PC-3 (cell line): ENCODE measurements around the gene TAS2R46. TPM values are rescaled to one million over a fixed set of nuclear protein-coding genes. Genes with fewer than 3 reads are reported as not detected.

Experiments used
- ATAC-seq: fragments of 200-7000 bp; cut with Tn5 transposase; 2 replicates; pipeline ENCODE4 v1.9.1; 2020; ENCODE audit warnings: mild to moderate bottlenecking, moderate library complexity
- BruUV-seq: library from RNA; stranded (reverse); fragments of 400-500 nt; replicated peaks from 2 replicates; lab custom pipeline; 2021; lab: Mats Ljungman, UMichigan
- CTCF ChIA-PET: fragments of 300-600 bp; sonication (Branson Sonifier 250); formaldehyde crosslinking; loops from one replicate; lab custom pipeline; 2022; ENCODE audit warnings: antibody characterized with exemption; lab: Charles Lee
- POLR2A ChIA-PET: fragments of 300-600 bp; sonication (Branson Sonifier 250); formaldehyde crosslinking; loops from one replicate; lab custom pipeline; 2022; ENCODE audit warnings: antibody characterized with exemption; ENCODE audit not compliant: unreplicated experiment; lab: Charles Lee
- DNase-seq: peaks from one replicate; pipeline ENCODE4 v3.0.0-alpha.2; 2015
- H2AFZ ChIP-seq: fragments of 300-600 bp; sonication (generic); 2 replicates; pipeline ENCODE4 v1.6.0; 2016; ENCODE audit warnings: antibody characterized with exemption, low read length
- H3F3A ChIP-seq: fragments of 300-600 bp; sonication (generic); one replicate; pipeline ENCODE4 v1.6.0; 2017; ENCODE audit warnings: antibody characterized with exemption, low read length, control low read depth, mild to moderate bottlenecking; ENCODE audit not compliant: unreplicated experiment
- H3K27ac ChIP-seq: fragments of 300-600 bp; sonication (generic); 2 replicates; pipeline ENCODE4 v1.5.1; 2016; ENCODE audit warnings: mild to moderate bottlenecking, low read length
- H3K27me3 ChIP-seq: fragments of 300-600 bp; sonication (generic); 2 replicates; pipeline ENCODE4 v1.6.1; 2016; ENCODE audit warnings: low read length, mixed read lengths
- H3K36me3 ChIP-seq: fragments of 300-600 bp; sonication (generic); 2 replicates; pipeline ENCODE4 v1.6.1; 2016; ENCODE audit warnings: low read depth, mixed run types, low read length, mixed read lengths
- H3K4me1 ChIP-seq: fragments of 300-600 bp; sonication (generic); 2 replicates; pipeline ENCODE4 v1.5.1; 2016; ENCODE audit warnings: low read length; ENCODE audit not compliant: insufficient read depth
- H3K4me2 ChIP-seq: fragments of 300-600 bp; sonication (generic); 2 replicates; pipeline ENCODE4 v1.6.0; 2016; ENCODE audit warnings: low read length
- H3K4me3 ChIP-seq: fragments of 300-600 bp; sonication (generic); 2 replicates; pipeline ENCODE4 v1.5.1; 2016; ENCODE audit warnings: mild to moderate bottlenecking, low read length, mixed read lengths
- H3K79me2 ChIP-seq: fragments of 300-600 bp; sonication (generic); 2 replicates; pipeline ENCODE4 v1.6.1; 2017; ENCODE audit warnings: low read length, mixed read lengths
- H3K9ac ChIP-seq: fragments of 300-600 bp; sonication (generic); 2 replicates; pipeline ENCODE4 v1.6.0; 2016; ENCODE audit warnings: mild to moderate bottlenecking, low read length
- H3K9me2 ChIP-seq: fragments of 300-600 bp; sonication (generic); replicated peaks from 2 replicates; pipeline ENCODE4 v1.6.1; 2016; ENCODE audit warnings: mixed run types, low read length, mixed read lengths
- H3K9me3 ChIP-seq: fragments of 300-600 bp; sonication (generic); 2 replicates; pipeline ENCODE4 v1.6.1; 2016; ENCODE audit warnings: low read length, mixed read lengths
- H4K20me1 ChIP-seq: fragments of 300-600 bp; sonication (generic); 2 replicates; pipeline ENCODE4 v1.6.1; 2016; ENCODE audit warnings: low read length, mixed read lengths
- CTCF ChIP-seq: fragments of 300-600 bp; sonication (generic); conservative IDR thresholded peaks from 2 replicates; pipeline ENCODE4 v1.5.1; 2017; ENCODE audit warnings: antibody characterized with exemption, low read depth, mild to moderate bottlenecking, low read length
- EZH2 ChIP-seq: fragments of 300-600 bp; sonication (generic); IDR thresholded peaks from one replicate; pipeline ENCODE4 v1.6.1; 2017; ENCODE audit warnings: antibody characterized with exemption, mild to moderate bottlenecking, low read length; ENCODE audit not compliant: unreplicated experiment
- EZH2phosphoT487 ChIP-seq: fragments of 300-600 bp; sonication (generic); IDR thresholded peaks from 2 replicates; pipeline ENCODE4 v1.6.1; 2018; ENCODE audit warnings: mild to moderate bottlenecking, antibody characterized with exemption, low read length, borderline replicate concordance
- intact Hi-C: fragments of 100-400 bp; cut with micrococcal nuclease; formaldehyde crosslinking; loops from 2 replicates; pipeline ENCODE4 v1.9.0; 2023
- total RNA-seq: library from RNA; depleted of rRNA; stranded (reverse); fragments of >200 nt; gene quantifications from 2 replicates; pipeline ENCODE4 v1.2.3, GENCODE V29; 2014

Gene TAS2R46
- total RNA-seq, 1 experiment from 2014 or later: 0.36 TPM

GRCh38 chr12:11092128-11092527 lies 30.0 kb upstream of the TAS2R46 start, which contains the start of gene TAS2R43:
Gene TAS2R43 (minus strand): TSS chr12:11092313. CDS start chr12:11092229, 84 bp downstream.
- Histone ChIP-seq H3K9ac (no peak within 1 kb of the TSS), H3K27ac (no peak within 1 kb of the TSS), H4K20me1 (no peaks in the 10 kb centered on the region), H2AFZ (no peak within 1 kb of the TSS), H3F3A (no peaks in the 10 kb centered on the region), H3K36me3 (no peaks in the 10 kb centered on the region), H3K79me2 (no peaks in the 10 kb centered on the region), H3K9me2 (no peaks in the 10 kb centered on the region), H3K27me3 (no peaks in the 10 kb centered on the region), H3K9me3 (no peaks in the 10 kb centered on the region), H3K4me3 (no peak within 1 kb of the TSS), H3K4me2 (no peak within 1 kb of the TSS), H3K4me1 (no peaks in the 10 kb centered on the region)
- CTCF ChIA-PET: no interaction called here
- ATAC-seq (no peak), DNase-seq (no peak)
- intact Hi-C loops: no loop called here
- no peak for TF ChIP-seq EZH2
- TF ChIP-seq CTCF: no peak
- no peak for TF ChIP-seq EZH2phosphoT487
- POLR2A ChIA-PET: no interaction called here
- no TSS peak for BruUV-seq

GRCh38 chr12:11089246-11089645 lies 27.2 kb upstream of the TAS2R46 start:
- Histone ChIP-seq H3K9ac (no peak overlapping the region), H3K4me1 (no peaks in the 10 kb centered on the region), H3F3A (no peaks in the 10 kb centered on the region), H3K4me2 (no peak overlapping the region), H3K9me3 (no peaks in the 10 kb centered on the region), H3K27me3 (no peaks in the 10 kb centered on the region), H4K20me1 (no peaks in the 10 kb centered on the region), H3K79me2 (no peaks in the 10 kb centered on the region), H3K4me3 (no peak overlapping the region), H3K9me2 (no peaks in the 10 kb centered on the region), H3K36me3 (no peaks in the 10 kb centered on the region), H2AFZ (no peak overlapping the region), H3K27ac (no peak overlapping the region)
- DNase-seq: no peak
- TF ChIP-seq EZH2phosphoT487: no peak
- TF ChIP-seq CTCF: no peak
- TF ChIP-seq EZH2: no peak
- no TSS peak for BruUV-seq
- ChIA-PET CTCF (no interaction called here), POLR2A (no interaction called here)
- intact Hi-C loops: no loop called here
- ATAC-seq: no peak

GRCh38 chr12:11085419-11085818 lies 23.3 kb upstream of the TAS2R46 start:
- DNase-seq (no peak), ATAC-seq (no peak)
- intact Hi-C loops: no loop called here
- no peaks in the 10 kb centered on the region for H3K27me3 ChIP-seq
- POLR2A ChIA-PET: no interaction called here
- no peaks in the 10 kb centered on the region for H3K36me3 ChIP-seq
- no peaks in the 10 kb centered on the region for H3K79me2 ChIP-seq
- H3K9me2 ChIP-seq: no peaks in the 10 kb centered on the region
- no peak overlapping the region for H3K27ac ChIP-seq
- no peaks in the 10 kb centered on the region for H3K4me1 ChIP-seq
- TF ChIP-seq EZH2: no peak
- no peak for TF ChIP-seq CTCF
- no peak for TF ChIP-seq EZH2phosphoT487
- H3F3A ChIP-seq: no peaks in the 10 kb centered on the region
- no peaks in the 10 kb centered on the region for H4K20me1 ChIP-seq
- H3K9me3 ChIP-seq: no peaks in the 10 kb centered on the region
- no TSS peak for BruUV-seq
- no peak overlapping the region for H3K4me3 ChIP-seq
- no peak overlapping the region for H3K9ac ChIP-seq
- CTCF ChIA-PET: no interaction called here
- H3K4me2 ChIP-seq: no peak overlapping the region
- no peak overlapping the region for H2AFZ ChIP-seq
